ENCODE measurements around the gene TGFB1. TPM values are rescaled to one million over a fixed set of nuclear protein-coding genes. Genes with fewer than 3 reads are reported as not detected.
A peak's percentile ranks its signal among the peaks of the same experiment; 100 is the strongest.

Gene TGFB1
- total and polyA plus RNA-seq, 9 of the 15 experiments (the other 6 are each of a cell fraction or from before 2014, with no cell fraction given): 0.24 to 159 (median 17.2) TPM

DNA sequence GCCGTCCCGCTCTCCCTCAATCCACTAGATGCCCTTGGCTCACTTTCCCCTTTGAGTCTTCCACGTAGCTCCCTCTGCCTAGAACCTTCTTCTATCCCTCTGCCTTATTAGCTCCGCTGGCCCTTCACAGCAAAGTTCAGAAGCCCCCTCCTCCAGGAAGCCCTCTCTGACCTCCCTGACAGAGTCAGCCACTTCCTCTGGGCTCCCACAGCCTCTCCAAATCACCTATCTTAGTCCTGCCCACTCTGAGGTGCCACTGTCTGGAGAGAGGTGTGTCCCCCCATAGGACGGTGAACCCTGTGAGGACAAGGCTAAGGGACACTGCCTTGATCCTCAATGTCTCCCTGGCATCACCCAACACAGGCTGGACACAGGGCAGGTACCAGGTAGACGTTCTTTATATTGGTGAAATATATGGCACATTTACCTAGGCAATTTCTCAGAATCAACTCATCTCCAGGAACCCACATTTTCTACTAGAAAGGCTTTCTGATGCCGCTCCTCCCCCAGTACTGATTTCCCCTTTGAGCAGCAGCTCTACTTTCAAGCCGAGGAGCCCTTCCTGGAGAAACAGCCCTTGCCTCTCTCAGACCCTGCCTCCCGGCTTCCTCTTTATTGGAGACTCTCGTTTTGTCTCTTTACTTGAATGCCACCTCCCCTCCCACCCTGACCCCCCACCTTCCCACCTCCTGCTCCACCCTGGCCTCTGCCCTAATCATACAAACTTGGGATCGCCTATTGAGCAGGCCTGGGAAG lies 3.4 kb upstream of the TGFB1 start (continued):
- TF ChIP-seq, protein P1, sequence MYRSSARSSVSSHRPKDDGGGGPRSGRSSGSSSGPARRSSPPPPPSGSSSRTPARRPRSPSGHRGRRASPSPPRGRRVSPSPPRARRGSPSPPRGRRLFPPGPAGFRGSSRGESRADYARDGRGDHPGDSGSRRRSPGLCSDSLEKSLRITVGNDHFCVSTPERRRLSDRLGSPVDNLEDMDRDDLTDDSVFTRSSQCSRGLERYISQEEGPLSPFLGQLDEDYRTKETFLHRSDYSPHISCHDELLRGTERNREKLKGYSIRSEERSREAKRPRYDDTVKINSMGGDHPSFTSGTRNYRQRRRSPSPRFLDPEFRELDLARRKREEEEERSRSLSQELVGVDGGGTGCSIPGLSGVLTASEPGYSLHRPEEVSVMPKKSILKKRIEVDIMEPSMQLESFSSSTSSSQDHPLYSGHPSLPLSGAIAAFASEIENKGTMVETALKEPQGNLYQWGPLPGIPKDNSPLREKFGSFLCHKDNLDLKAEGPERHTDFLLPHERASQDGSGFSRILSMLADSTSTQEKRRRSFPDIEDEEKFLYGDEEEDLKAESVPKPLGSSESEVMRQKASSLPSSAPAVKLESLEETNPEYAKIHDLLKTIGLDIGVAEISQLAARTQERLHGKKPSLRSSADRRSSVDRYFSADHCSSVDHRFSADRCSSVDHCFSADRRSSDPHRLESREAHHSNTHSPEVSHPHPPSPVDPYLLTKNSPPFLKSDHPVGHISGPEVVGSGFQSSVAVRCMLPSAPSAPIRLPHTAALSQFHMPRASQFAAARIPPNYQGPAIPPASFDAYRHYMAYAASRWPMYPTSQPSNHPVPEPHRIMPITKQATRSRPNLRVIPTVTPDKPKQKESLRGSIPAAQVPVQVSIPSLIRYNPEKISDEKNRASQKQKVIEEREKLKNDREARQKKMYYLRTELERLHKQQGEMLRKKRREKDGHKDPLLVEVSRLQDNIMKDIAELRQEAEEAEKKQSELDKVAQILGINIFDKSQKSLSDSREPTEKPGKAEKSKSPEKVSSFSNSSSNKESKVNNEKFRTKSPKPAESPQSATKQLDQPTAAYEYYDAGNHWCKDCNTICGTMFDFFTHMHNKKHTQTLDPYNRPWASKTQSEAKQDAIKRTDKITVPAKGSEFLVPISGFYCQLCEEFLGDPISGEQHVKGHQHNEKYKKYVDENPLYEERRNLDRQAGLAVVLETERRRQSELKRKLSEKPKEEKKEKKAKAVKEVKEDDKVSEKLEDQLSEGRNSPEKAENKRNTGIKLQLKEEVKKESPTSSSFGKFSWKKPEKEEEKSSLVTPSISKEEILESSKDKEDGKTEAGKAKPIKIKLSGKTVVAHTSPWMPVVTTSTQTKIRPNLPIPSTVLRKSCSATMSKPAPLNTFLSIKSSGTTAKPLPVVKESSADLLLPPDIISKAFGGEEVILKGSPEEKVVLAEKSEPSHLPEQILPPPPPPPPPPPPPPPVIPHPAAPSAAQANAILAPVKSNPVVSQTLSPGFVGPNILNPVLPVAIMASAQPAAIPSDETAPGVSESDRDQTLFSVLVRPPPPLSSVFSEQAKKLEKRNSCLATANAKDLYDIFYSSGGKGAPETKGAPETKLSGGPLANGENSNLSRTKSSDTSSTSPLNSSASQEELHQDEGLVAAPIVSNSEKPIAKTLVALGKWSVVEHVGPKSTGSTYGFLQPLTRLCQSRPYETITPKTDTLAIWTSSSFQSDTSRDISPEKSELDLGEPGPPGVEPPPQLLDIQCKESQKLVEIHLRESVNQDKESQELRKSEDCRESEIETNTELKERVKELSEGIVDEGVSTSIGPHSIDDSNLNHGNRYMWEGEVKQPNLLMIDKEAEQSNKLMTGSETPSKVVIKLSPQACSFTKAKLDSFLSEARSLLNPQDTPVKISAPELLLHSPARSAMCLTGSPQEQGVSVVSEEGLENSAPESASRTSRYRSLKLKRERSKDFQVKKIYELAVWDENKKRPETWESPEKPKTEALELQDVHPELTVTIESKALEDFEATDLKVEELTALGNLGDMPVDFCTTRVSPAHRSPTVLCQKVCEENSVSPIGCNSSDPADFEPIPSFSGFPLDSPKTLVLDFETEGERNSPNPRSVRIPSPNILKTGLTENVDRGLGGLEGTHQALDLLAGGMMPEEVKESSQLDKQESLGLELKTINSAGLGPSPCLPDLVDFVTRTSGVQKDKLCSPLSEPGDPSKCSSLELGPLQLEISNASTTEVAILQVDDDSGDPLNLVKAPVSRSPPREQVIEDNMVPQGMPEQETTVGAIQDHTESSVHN (IDR thresholded peaks at IDR 0.05; ENCODE audit: borderline replicate concordance in 1 of 2, low read depth in 1 of 2): no peak
- no peak for TF ChIP-seq ZNF212 (CRISPR knock-in tag; IDR thresholded peaks at IDR 0.05)
- TF ChIP-seq MAZ (CRISPR knock-in tag; conservative IDR thresholded peaks at IDR 0.05 in 1 of 2, IDR thresholded peaks at IDR 0.05 in 1 of 2): no peak
- TF ChIP-seq POLR2B (IDR thresholded peaks at IDR 0.05; ENCODE audit: low read depth, partially characterized antibody): no peak
- no peak for TF ChIP-seq ZEB2 (IDR thresholded peaks at IDR 0.05)
- TF ChIP-seq, protein P2, sequence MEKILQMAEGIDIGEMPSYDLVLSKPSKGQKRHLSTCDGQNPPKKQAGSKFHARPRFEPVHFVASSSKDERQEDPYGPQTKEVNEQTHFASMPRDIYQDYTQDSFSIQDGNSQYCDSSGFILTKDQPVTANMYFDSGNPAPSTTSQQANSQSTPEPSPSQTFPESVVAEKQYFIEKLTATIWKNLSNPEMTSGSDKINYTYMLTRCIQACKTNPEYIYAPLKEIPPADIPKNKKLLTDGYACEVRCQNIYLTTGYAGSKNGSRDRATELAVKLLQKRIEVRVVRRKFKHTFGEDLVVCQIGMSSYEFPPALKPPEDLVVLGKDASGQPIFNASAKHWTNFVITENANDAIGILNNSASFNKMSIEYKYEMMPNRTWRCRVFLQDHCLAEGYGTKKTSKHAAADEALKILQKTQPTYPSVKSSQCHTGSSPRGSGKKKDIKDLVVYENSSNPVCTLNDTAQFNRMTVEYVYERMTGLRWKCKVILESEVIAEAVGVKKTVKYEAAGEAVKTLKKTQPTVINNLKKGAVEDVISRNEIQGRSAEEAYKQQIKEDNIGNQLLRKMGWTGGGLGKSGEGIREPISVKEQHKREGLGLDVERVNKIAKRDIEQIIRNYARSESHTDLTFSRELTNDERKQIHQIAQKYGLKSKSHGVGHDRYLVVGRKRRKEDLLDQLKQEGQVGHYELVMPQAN (IDR thresholded peaks at IDR 0.05; ENCODE audit: borderline replicate concordance): no peak
- TF ChIP-seq, protein P3, sequence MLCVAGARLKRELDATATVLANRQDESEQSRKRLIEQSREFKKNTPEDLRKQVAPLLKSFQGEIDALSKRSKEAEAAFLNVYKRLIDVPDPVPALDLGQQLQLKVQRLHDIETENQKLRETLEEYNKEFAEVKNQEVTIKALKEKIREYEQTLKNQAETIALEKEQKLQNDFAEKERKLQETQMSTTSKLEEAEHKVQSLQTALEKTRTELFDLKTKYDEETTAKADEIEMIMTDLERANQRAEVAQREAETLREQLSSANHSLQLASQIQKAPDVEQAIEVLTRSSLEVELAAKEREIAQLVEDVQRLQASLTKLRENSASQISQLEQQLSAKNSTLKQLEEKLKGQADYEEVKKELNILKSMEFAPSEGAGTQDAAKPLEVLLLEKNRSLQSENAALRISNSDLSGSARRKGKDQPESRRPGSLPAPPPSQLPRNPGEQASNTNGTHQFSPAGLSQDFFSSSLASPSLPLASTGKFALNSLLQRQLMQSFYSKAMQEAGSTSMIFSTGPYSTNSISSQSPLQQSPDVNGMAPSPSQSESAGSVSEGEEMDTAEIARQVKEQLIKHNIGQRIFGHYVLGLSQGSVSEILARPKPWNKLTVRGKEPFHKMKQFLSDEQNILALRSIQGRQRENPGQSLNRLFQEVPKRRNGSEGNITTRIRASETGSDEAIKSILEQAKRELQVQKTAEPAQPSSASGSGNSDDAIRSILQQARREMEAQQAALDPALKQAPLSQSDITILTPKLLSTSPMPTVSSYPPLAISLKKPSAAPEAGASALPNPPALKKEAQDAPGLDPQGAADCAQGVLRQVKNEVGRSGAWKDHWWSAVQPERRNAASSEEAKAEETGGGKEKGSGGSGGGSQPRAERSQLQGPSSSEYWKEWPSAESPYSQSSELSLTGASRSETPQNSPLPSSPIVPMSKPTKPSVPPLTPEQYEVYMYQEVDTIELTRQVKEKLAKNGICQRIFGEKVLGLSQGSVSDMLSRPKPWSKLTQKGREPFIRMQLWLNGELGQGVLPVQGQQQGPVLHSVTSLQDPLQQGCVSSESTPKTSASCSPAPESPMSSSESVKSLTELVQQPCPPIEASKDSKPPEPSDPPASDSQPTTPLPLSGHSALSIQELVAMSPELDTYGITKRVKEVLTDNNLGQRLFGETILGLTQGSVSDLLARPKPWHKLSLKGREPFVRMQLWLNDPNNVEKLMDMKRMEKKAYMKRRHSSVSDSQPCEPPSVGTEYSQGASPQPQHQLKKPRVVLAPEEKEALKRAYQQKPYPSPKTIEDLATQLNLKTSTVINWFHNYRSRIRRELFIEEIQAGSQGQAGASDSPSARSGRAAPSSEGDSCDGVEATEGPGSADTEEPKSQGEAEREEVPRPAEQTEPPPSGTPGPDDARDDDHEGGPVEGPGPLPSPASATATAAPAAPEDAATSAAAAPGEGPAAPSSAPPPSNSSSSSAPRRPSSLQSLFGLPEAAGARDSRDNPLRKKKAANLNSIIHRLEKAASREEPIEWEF (CRISPR knock-in tag; IDR thresholded peaks at IDR 0.05): no peak
- TF ChIP-seq SPI1 (IDR thresholded peaks at IDR 0.05; ENCODE audit: borderline replicate concordance, low read depth, low read length): 0 out of 2 replicates have a peak, but pooled peaks have one; percentile 1
